Neural progenitor cell (in vitro differentiated cells): ENCODE data around the gene ITGA2B.

Source experiments
- CTCF ChIP-seq: fragments of 200-600 bp; sonication (generic); IDR thresholded peaks from 2 replicates; pipeline ENCODE4 v1.5.1; 2017; ENCODE audit warnings: antibody characterized with exemption, mild to moderate bottlenecking
- EZH2 ChIP-seq: fragments of 200-600 bp; sonication (generic); IDR thresholded peaks from 2 replicates; pipeline ENCODE4 v1.6.1; 2017; ENCODE audit warnings: antibody characterized with exemption, mild to moderate bottlenecking, moderate library complexity
- EZH2phosphoT487 ChIP-seq: fragments of 200-600 bp; sonication (generic); IDR thresholded peaks from 2 replicates; pipeline ENCODE4 v1.6.1; 2017; ENCODE audit warnings: antibody characterized with exemption

GRCh38 chr17:44343510-44344209, 45.8 kb downstream of the ITGA2B start:
- TF ChIP-seq CTCF (no peak), EZH2 (no peak), EZH2phosphoT487 (no peak)
